ENCODE results near the gene ZC3H18. TPM values are rescaled to one million over a fixed set of nuclear protein-coding genes. Genes with fewer than 3 reads are reported as not detected.

Gene ZC3H18
- total RNA-seq, 1 donor from 2014 or later: 18.4 TPM

- Histone ChIP-seq H3K27ac (no peak overlapping the region), H3K4me1 (no peaks in the 10 kb centered on the region), H3K4me3 (no peak overlapping the region), H3K9me3 (no peaks in the 10 kb centered on the region), H3K27me3 (peaks cover 6% of the 10 kb centered on the region), H3K36me3 (no peaks in the 10 kb centered on the region)
- TF ChIP-seq CTCF (IDR thresholded peaks at IDR 0.05) (no peak), POLR2AphosphoS5 (IDR thresholded peaks at IDR 0.05; ENCODE audit: insufficient read depth in 1 of 2, low read depth in 1 of 2) (no peak)
- no peak for DNase-seq (ENCODE audit: extremely low spot score in 2 of 2)
- intact Hi-C loops (cut with DNase I): loop anchor here (5.0 kb wide), 1 partner anchor 1243 kb away; no protein-coding TSS in a partner anchor
Measured at GRCh38 chr16:88545781-88546180, 24.4 kb upstream of the ZC3H18 start.

GRCh38 chr16:88548131-88548874 lies 21.9 kb upstream of the ZC3H18 start:
- Histone ChIP-seq H3K27ac (no peak overlapping the region), H3K36me3 (no peaks in the 10 kb centered on the region), H3K4me3 (no peak overlapping the region), H3K4me1 (no peaks in the 10 kb centered on the region), H3K27me3 (peaks cover 6% of the 10 kb centered on the region), H3K9me3 (no peaks in the 10 kb centered on the region)
- no peak for DNase-seq (ENCODE audit: extremely low spot score in 2 of 2)
- TF ChIP-seq CTCF (IDR thresholded peaks at IDR 0.05): no peak
- no peak for TF ChIP-seq POLR2A (IDR thresholded peaks at IDR 0.05)
- TF ChIP-seq POLR2AphosphoS5 (IDR thresholded peaks at IDR 0.05; ENCODE audit: insufficient read depth in 1 of 2, low read depth in 1 of 2): no peak
- intact Hi-C loops (cut with DNase I): loop anchor here (5.0 kb wide), 1 partner anchor 1246 kb away; no protein-coding TSS in a partner anchor

- no peak overlapping the region for H3K27ac ChIP-seq
- no peak for TF ChIP-seq POLR2A (IDR thresholded peaks at IDR 0.05)
- no peak for TF ChIP-seq CTCF (IDR thresholded peaks at IDR 0.05)
- no peak for TF ChIP-seq POLR2AphosphoS5 (IDR thresholded peaks at IDR 0.05; ENCODE audit: insufficient read depth in 1 of 2, low read depth in 1 of 2)
- no peaks in the 10 kb centered on the region for H3K9me3 ChIP-seq
- H3K4me1 ChIP-seq: no peaks in the 10 kb centered on the region
- no peak for DNase-seq (ENCODE audit: extremely low spot score in 2 of 2)
- H3K27me3 ChIP-seq: peaks cover 6% of the 10 kb centered on the region
- no peak overlapping the region for H3K4me3 ChIP-seq
- H3K36me3 ChIP-seq: no peaks in the 10 kb centered on the region
- intact Hi-C loops (cut with DNase I): loop anchor here (5.0 kb wide), 1 partner anchor 1247 kb away; no protein-coding TSS in a partner anchor
Measured at GRCh38 chr16:88548985-88549384, 21.2 kb upstream of the ZC3H18 start.

- no peak for DNase-seq (ENCODE audit: extremely low spot score in 2 of 2)
- Histone ChIP-seq H3K9me3 (no peaks in the 10 kb centered on the region), H3K36me3 (no peaks in the 10 kb centered on the region), H3K27ac (no peak overlapping the region), H3K4me1 (no peaks in the 10 kb centered on the region), H3K4me3 (no peak overlapping the region), H3K27me3 (peaks cover 6% of the 10 kb centered on the region)
- intact Hi-C loops (cut with DNase I): loop anchor here (5.0 kb wide), 1 partner anchor 1247 kb away; no protein-coding TSS in a partner anchor
- TF ChIP-seq CTCF (IDR thresholded peaks at IDR 0.05): no peak
- TF ChIP-seq POLR2A (IDR thresholded peaks at IDR 0.05): no peak
- TF ChIP-seq POLR2AphosphoS5 (IDR thresholded peaks at IDR 0.05; ENCODE audit: insufficient read depth in 1 of 2, low read depth in 1 of 2): no peak
Measured at GRCh38 chr16:88549671-88550245, 20.4 kb upstream of the ZC3H18 start.

GRCh38 chr16:88550246-88550661 lies 19.9 kb upstream of the ZC3H18 start:
- intact Hi-C loops (cut with DNase I): no loop called here
- DNase-seq (ENCODE audit: extremely low spot score in 2 of 2): no peak
- Histone ChIP-seq H3K27me3 (peaks cover 6% of the 10 kb centered on the region), H3K4me3 (no peak overlapping the region), H3K9me3 (no peaks in the 10 kb centered on the region), H3K4me1 (no peaks in the 10 kb centered on the region), H3K27ac (no peak overlapping the region), H3K36me3 (no peaks in the 10 kb centered on the region)
- TF ChIP-seq CTCF (IDR thresholded peaks at IDR 0.05) (no peak), POLR2AphosphoS5 (IDR thresholded peaks at IDR 0.05; ENCODE audit: insufficient read depth in 1 of 2, low read depth in 1 of 2) (no peak), POLR2A (IDR thresholded peaks at IDR 0.05) (no peak)
